Sigmoid colon (tissue), 4 donors: ENCODE results near the gene SMYD2.

ENCODE experiments used
- EP300 ChIP-seq, 4 donors: sonication (generic); formaldehyde crosslinking; IDR thresholded peaks; one replicate each; pipeline ENCODE4 v1.6.1; 2017; ENCODE audit warnings: antibody characterized with exemption in 4 of 4
- POLR2A ChIP-seq, 2 donors: fragments of 450-650 bp; IDR thresholded peaks; one replicate each; pipeline ENCODE4 v1.6.1; 2016; ENCODE audit warnings: antibody characterized with exemption in 2 of 2, mild to moderate bottlenecking in 2 of 2, moderate library complexity in 2 of 2
- POLR2AphosphoS5 ChIP-seq, 4 donors: sonication (generic); formaldehyde crosslinking; IDR thresholded peaks; one replicate each; pipeline ENCODE4 v1.6.1; 2017; ENCODE audit warnings: antibody characterized with exemption in 4 of 4
- TF ChIP-seq, protein P1 (sequence below), 4 experiments: fragments of 450-650 bp in 3 of 4; fragments of 200-600 bp in 1 of 4; IDR thresholded peaks; one replicate each; pipeline ENCODE4 v1.5.1; 2016 to 2019; ENCODE audit warnings: antibody characterized with exemption in 4 of 4, mild to moderate bottlenecking in 3 of 4, moderate library complexity in 2 of 4

DNA sequence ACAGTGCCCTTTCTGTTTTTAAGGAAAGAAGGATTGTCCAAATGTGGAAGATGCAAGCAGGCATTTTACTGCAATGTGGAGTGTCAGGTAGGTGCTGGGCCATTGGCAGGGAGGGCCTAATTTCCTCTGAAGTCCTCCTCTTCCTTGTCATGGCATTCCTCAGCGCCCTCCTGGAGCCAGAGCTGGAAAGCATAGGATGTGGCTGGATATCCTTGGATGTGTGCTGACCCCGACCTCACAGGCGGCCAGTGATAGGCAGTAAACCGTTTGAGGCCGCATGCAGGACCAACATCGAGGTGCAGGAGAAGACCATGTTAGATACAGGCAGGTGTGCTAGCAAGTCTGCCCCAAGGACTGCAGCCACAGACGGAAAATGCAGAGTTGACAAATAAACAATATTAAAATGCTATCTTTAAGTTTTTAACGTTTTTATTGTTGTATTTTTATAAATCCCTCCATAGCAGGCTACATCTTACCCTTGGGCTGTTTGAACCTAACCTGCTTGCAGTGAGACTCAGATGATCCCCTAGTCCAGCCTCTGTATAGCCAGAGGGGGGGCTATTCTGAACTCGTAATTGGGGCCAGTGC is 24.3 kb downstream of the SMYD2 start:
- TF ChIP-seq, protein P1, sequence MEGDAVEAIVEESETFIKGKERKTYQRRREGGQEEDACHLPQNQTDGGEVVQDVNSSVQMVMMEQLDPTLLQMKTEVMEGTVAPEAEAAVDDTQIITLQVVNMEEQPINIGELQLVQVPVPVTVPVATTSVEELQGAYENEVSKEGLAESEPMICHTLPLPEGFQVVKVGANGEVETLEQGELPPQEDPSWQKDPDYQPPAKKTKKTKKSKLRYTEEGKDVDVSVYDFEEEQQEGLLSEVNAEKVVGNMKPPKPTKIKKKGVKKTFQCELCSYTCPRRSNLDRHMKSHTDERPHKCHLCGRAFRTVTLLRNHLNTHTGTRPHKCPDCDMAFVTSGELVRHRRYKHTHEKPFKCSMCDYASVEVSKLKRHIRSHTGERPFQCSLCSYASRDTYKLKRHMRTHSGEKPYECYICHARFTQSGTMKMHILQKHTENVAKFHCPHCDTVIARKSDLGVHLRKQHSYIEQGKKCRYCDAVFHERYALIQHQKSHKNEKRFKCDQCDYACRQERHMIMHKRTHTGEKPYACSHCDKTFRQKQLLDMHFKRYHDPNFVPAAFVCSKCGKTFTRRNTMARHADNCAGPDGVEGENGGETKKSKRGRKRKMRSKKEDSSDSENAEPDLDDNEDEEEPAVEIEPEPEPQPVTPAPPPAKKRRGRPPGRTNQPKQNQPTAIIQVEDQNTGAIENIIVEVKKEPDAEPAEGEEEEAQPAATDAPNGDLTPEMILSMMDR (IDR thresholded peaks at IDR 0.05) = no peak
- TF ChIP-seq POLR2A (IDR thresholded peaks at IDR 0.05) (no peak), POLR2AphosphoS5 (IDR thresholded peaks at IDR 0.05) (no peak), EP300 (IDR thresholded peaks at IDR 0.05) (no peak)
